Liver (tissue), 9 donors: ENCODE measurements around the gene VENTX. TPM values are rescaled to one million over a fixed set of nuclear protein-coding genes. Genes with fewer than 3 reads are reported as not detected.

ENCODE experiments used
- DNase-seq: peaks from one replicate; pipeline ENCODE4 v3.0.0-alpha.2; 2017; ENCODE audit warnings: low spot score
- H3K27ac ChIP-seq, 2 donors: one replicate each; pipeline ENCODE4 v1.7.0; 2013; ENCODE audit warnings: inconsistent platforms in 2 of 2, low read length in 2 of 2, control low read depth in 1 of 2, low read depth in 1 of 2, mild to moderate bottlenecking in 1 of 2
- H3K27me3 ChIP-seq, 4 donors: one replicate each; pipeline versions ENCODE4 v1.6.1 to v1.7.0; 2013; ENCODE audit warnings: low read length in 3 of 4, inconsistent platforms in 1 of 4, mild to moderate bottlenecking in 1 of 4, moderate library complexity in 1 of 4; ENCODE audit not compliant: control insufficient read depth in 4 of 4, insufficient read depth in 4 of 4
- H3K36me3 ChIP-seq, 4 donors: one replicate each; pipeline versions ENCODE4 v1.6.1 to v1.7.0; 2013; ENCODE audit warnings: low read length in 3 of 4, mild to moderate bottlenecking in 3 of 4, low read depth in 1 of 4, moderate library complexity in 1 of 4; ENCODE audit not compliant: control insufficient read depth in 4 of 4, insufficient read depth in 3 of 4
- H3K4me1 ChIP-seq, 4 donors: one replicate each; pipeline versions ENCODE4 v1.6.1 to v1.7.0; 2013; ENCODE audit warnings: low read length in 3 of 4, mild to moderate bottlenecking in 3 of 4, moderate library complexity in 1 of 4; ENCODE audit not compliant: control insufficient read depth in 4 of 4, insufficient read depth in 4 of 4
- H3K4me3 ChIP-seq, 3 donors: one replicate each; pipeline versions ENCODE4 v1.6.1 to v1.7.0; 2013; ENCODE audit warnings: low read length in 3 of 3, control low read depth in 1 of 3, low read depth in 1 of 3, mild to moderate bottlenecking in 1 of 3
- H3K9ac ChIP-seq, 2 donors: one replicate each; pipeline ENCODE4 v1.7.0; 2013; ENCODE audit warnings: low read length in 2 of 2, mild to moderate bottlenecking in 2 of 2, moderate library complexity in 2 of 2, control low read depth in 1 of 2, low read depth in 1 of 2
- H3K9me3 ChIP-seq, 4 donors: one replicate each; pipeline versions ENCODE4 v1.6.1 to v1.7.0; 2013; ENCODE audit warnings: low read length in 3 of 4; ENCODE audit not compliant: control insufficient read depth in 4 of 4
- ATF3 ChIP-seq: IDR thresholded peaks from 2 replicates; pipeline ENCODE4 v1.6.1; 2016; ENCODE audit warnings: antibody characterized with exemption
- FOXA1 ChIP-seq: IDR thresholded peaks from 2 replicates; pipeline ENCODE4 v1.6.1; 2016; ENCODE audit warnings: antibody characterized with exemption
- FOXA2 ChIP-seq: IDR thresholded peaks from 2 replicates; pipeline ENCODE4 v1.6.1; 2016; ENCODE audit warnings: antibody characterized with exemption
- GABPA ChIP-seq, 2 donors: IDR thresholded peaks in 1 of 2; conservative IDR thresholded peaks in 1 of 2; 2 replicates each; pipeline ENCODE4 v1.6.1; 2016; ENCODE audit warnings: antibody characterized with exemption in 2 of 2, mild to moderate bottlenecking in 1 of 2, moderate library complexity in 1 of 2
- HNF4A ChIP-seq, 2 donors: conservative IDR thresholded peaks; 2 replicates each; pipeline ENCODE4 v1.6.1; 2016; ENCODE audit warnings: antibody characterized with exemption in 2 of 2, mild to moderate bottlenecking in 2 of 2
- HNF4G ChIP-seq: IDR thresholded peaks from 2 replicates; pipeline ENCODE4 v1.6.1; 2016; ENCODE audit warnings: antibody characterized with exemption
- JUND ChIP-seq, 2 donors: IDR thresholded peaks; 2 replicates each; pipeline ENCODE4 v1.6.1; 2016; ENCODE audit warnings: antibody characterized with exemption in 2 of 2
- NR2F2 ChIP-seq: IDR thresholded peaks from 2 replicates; pipeline ENCODE4 v1.6.1; 2016; ENCODE audit warnings: antibody characterized with exemption
- REST ChIP-seq: IDR thresholded peaks from 2 replicates; pipeline ENCODE4 v1.6.1; 2016; ENCODE audit warnings: antibody characterized with exemption, mild to moderate bottlenecking
- RXRA ChIP-seq, 2 donors: IDR thresholded peaks; 2 replicates each; pipeline ENCODE4 v1.6.1; 2017 to 2018; ENCODE audit warnings: antibody characterized with exemption in 2 of 2, mild to moderate bottlenecking in 1 of 2
- TAF1 ChIP-seq: conservative IDR thresholded peaks from 2 replicates; pipeline ENCODE4 v1.6.1; 2016; ENCODE audit warnings: antibody characterized with exemption, mild to moderate bottlenecking
- YY1 ChIP-seq: IDR thresholded peaks from 2 replicates; pipeline ENCODE4 v1.6.1; 2016; ENCODE audit warnings: antibody characterized with exemption, mild to moderate bottlenecking
- WGBS: extraction: QIAGEN DNeasy Blood & Tissue Kit; methylation state at CpG from one replicate; pipeline ENCODE4 v1.1.7; 2013; 5-methylcytosine and 5-hydroxymethylcytosine counted together
- polyA plus RNA-seq, 2 donors: library from polyadenylated mRNA; stranded (reverse) in 1 of 2; unstranded in 1 of 2; fragments of 200-250 nt in 1 of 2; fragments of >200 nt in 1 of 2; fragmentation: Nextera tagmentation in 1 of 2; extraction: Ambion mirVana in 1 of 2; gene quantifications; one replicate each; pipeline versions ENCODE4 v1.2.1 to v1.2.3, GENCODE V29; 2013 to 2015
- total RNA-seq, 2 donors: library from RNA; depleted of rRNA; stranded (reverse); fragments of >200 nt; gene quantifications; one replicate each; pipeline ENCODE4 v1.2.3, GENCODE V29; 2014
- TF ChIP-seq, protein P1 (sequence below): IDR thresholded peaks from 2 replicates; pipeline ENCODE4 v1.6.1; 2016; ENCODE audit warnings: antibody characterized with exemption
- TF ChIP-seq, protein P2 (sequence below): fragments of 150-350 bp; IDR thresholded peaks from 2 replicates; pipeline ENCODE4 v1.5.1; 2017; ENCODE audit warnings: improper control_type of control experiment, low read depth, low read length; ENCODE audit not compliant: missing input control
- donor health status: healthy.
- donor health status: healthy.
- donor health status: healthy.
- donor health status: healthy.
- donor health status: healthy.

VENTX gene
- total and polyA plus RNA-seq, 4 donors: 0.05 to 0.25 (median 0.09) TPM

DNA sequence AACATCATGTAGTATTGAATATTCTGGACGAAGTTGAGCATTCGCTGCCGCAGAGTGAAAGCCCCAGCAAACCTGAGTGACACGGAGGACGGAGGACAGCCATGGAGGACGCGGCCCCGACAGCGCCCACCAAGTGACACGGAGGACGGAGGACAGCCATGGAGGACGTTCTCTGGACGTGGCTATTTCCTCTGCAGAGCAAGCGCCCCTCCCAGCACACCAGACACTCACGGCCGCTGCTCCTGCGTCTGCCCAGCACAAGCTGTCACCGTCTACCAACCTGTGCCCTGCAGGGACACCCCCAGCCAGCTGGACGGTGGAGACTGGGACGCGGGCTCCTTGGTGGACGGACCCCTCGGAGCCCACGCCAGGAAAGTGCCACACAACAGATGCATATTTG, 46.3 kb downstream of the VENTX start:
- H3K9ac ChIP-seq: no peak overlapping the region
- DNase-seq: no peak
- H3K27ac ChIP-seq: no peak overlapping the region
- WGBS: 96% methylated on average over 24 of the region's 24 CpGs
- H3K9me3 ChIP-seq: no peaks in the 10 kb centered on the region
- no peaks in the 10 kb centered on the region for H3K27me3 ChIP-seq
- H3K36me3 ChIP-seq: peaks cover 36 to 84% (median 53%) of the 10 kb centered on the region in 4 donors
- TF ChIP-seq FOXA1: no peak
- no peak for TF ChIP-seq FOXA2
- no peak for TF ChIP-seq HNF4G
- no peak for TF ChIP-seq JUND (IDR thresholded peaks at IDR 0.05)
- H3K4me1 ChIP-seq: peaks cover 0 to 16% (median 10%) of the 10 kb centered on the region in 4 donors
- H3K4me3 ChIP-seq: no peak overlapping the region

GRCh38 chr10:133285217-133285616, 47.6 kb downstream of the VENTX start:
- Histone ChIP-seq H3K4me3 (no peak overlapping the region), H3K36me3 (peaks cover 40 to 87% (median 60%) of the 10 kb centered on the region in 4 donors), H3K9ac (no peak overlapping the region), H3K4me1 (peaks cover 0 to 4% (median under 1%) of the 10 kb centered on the region in 4 donors), H3K9me3 (no peaks in the 10 kb centered on the region), H3K27ac (no peak overlapping the region), H3K27me3 (no peaks in the 10 kb centered on the region)
- no peak for DNase-seq
- TF ChIP-seq, protein P1, sequence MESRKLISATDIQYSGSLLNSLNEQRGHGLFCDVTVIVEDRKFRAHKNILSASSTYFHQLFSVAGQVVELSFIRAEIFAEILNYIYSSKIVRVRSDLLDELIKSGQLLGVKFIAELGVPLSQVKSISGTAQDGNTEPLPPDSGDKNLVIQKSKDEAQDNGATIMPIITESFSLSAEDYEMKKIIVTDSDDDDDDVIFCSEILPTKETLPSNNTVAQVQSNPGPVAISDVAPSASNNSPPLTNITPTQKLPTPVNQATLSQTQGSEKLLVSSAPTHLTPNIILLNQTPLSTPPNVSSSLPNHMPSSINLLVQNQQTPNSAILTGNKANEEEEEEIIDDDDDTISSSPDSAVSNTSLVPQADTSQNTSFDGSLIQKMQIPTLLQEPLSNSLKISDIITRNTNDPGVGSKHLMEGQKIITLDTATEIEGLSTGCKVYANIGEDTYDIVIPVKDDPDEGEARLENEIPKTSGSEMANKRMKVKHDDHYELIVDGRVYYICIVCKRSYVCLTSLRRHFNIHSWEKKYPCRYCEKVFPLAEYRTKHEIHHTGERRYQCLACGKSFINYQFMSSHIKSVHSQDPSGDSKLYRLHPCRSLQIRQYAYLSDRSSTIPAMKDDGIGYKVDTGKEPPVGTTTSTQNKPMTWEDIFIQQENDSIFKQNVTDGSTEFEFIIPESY: no peak
- TF ChIP-seq RXRA (IDR thresholded peaks at IDR 0.05): no peak
- TF ChIP-seq, protein P2, sequence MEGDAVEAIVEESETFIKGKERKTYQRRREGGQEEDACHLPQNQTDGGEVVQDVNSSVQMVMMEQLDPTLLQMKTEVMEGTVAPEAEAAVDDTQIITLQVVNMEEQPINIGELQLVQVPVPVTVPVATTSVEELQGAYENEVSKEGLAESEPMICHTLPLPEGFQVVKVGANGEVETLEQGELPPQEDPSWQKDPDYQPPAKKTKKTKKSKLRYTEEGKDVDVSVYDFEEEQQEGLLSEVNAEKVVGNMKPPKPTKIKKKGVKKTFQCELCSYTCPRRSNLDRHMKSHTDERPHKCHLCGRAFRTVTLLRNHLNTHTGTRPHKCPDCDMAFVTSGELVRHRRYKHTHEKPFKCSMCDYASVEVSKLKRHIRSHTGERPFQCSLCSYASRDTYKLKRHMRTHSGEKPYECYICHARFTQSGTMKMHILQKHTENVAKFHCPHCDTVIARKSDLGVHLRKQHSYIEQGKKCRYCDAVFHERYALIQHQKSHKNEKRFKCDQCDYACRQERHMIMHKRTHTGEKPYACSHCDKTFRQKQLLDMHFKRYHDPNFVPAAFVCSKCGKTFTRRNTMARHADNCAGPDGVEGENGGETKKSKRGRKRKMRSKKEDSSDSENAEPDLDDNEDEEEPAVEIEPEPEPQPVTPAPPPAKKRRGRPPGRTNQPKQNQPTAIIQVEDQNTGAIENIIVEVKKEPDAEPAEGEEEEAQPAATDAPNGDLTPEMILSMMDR: no peak
- no peak for TF ChIP-seq HNF4A (conservative IDR thresholded peaks at IDR 0.05)
- no peak for TF ChIP-seq YY1
- TF ChIP-seq REST: no peak
- TF ChIP-seq ATF3: no peak
- no peak for TF ChIP-seq NR2F2
- no peak for TF ChIP-seq JUND (IDR thresholded peaks at IDR 0.05)
- TF ChIP-seq GABPA (IDR thresholded peaks at IDR 0.05 in 1 of 2, conservative IDR thresholded peaks at IDR 0.05 in 1 of 2): no peak
- no peak for TF ChIP-seq TAF1
- no peak for TF ChIP-seq FOXA1
- 96% methylated on average over 36 of the region's 36 CpGs for WGBS
